Gastrocnemius medialis (tissue), 4 donors: ENCODE data around the gene CNGA1. TPM values are rescaled to one million over a fixed set of nuclear protein-coding genes. Genes with fewer than 3 reads are reported as not detected.
"Not testable (repeated sequence)": the region's sequence is repeated elsewhere in the genome, so short reads cannot be mapped to it uniquely, and the experiment has no call there.

Experiments
- ATAC-seq, 2 donors: fragments of 150-250 bp; one replicate each; pipeline ENCODE4 v1.9.1; 2016
- DNase-seq, 2 donors: peaks; one replicate each; pipeline ENCODE4 v3.0.0-alpha.2; 2019
- H3K27ac ChIP-seq, 4 donors: fragments of 200-600 bp; sonication (generic); 1 replicate in 1 of 4; 2 replicates in 3 of 4; pipeline ENCODE4 v1.5.1; 2016 to 2018; ENCODE audit warnings: mild to moderate bottlenecking in 2 of 4, moderate library complexity in 1 of 4
- H3K27me3 ChIP-seq, 3 donors: fragments of 200-600 bp; sonication (generic) in 2 of 3; 1 replicate in 1 of 3; 2 replicates in 2 of 3; pipeline versions ENCODE4 v1.5.1 to v1.6.0; 2016 to 2019; ENCODE audit warnings: mild to moderate bottlenecking in 1 of 3, moderate library complexity in 1 of 3
- H3K36me3 ChIP-seq, 2 donors: fragments of 200-600 bp; sonication (generic) in 1 of 2; one replicate each; pipeline ENCODE4 v1.5.1; 2017 to 2018
- H3K4me1 ChIP-seq, 2 donors: fragments of 200-600 bp; sonication (generic) in 1 of 2; one replicate each; pipeline ENCODE4 v1.5.1; 2016 to 2017; ENCODE audit warnings: mild to moderate bottlenecking in 2 of 2
- H3K4me3 ChIP-seq, 4 donors: fragments of 200-600 bp; sonication (generic) in 3 of 4; 1 replicate in 1 of 4; 2 replicates in 3 of 4; pipeline ENCODE4 v1.5.1; 2016 to 2019; ENCODE audit warnings: mild to moderate bottlenecking in 2 of 4
- H3K9me3 ChIP-seq, 3 donors: fragments of 200-600 bp; sonication (generic) in 2 of 3; 1 replicate in 1 of 3; 2 replicates in 2 of 3; pipeline ENCODE4 v1.5.1; 2016 to 2019
- POLR2A ChIP-seq, 2 donors: fragments of 450-650 bp; IDR thresholded peaks; one replicate each; pipeline ENCODE4 v1.6.1; 2017; ENCODE audit warnings: antibody characterized with exemption in 2 of 2, mild to moderate bottlenecking in 2 of 2, moderate library complexity in 2 of 2
- in situ Hi-C, 4 donors: fragments of 200-750 bp; cut with MboI; loops; one replicate each; pipeline versions ENCODE4 v1.15.0 to v1.8.0; 2017; ENCODE audit warnings: low sequenced_read_pairs in 4 of 4
- intact Hi-C: fragments of 100-400 bp; cut with DNase I; formaldehyde crosslinking; loops from one replicate; pipeline ENCODE4 v1.15.1; 2023; ENCODE audit warnings: low total_unique reads
- total RNA-seq, 4 donors: library from RNA; depleted of rRNA; stranded (reverse); fragments of >200 nt; gene quantifications; one replicate each; pipeline versions ENCODE4 v1.1.0 to v1.2.3, GENCODE V29; 2016
- TF ChIP-seq, protein P1 (sequence below), 5 experiments: fragments of 450-650 bp in 3 of 5; fragments of 200-600 bp in 2 of 5; sonication (generic) in 2 of 5; IDR thresholded peaks in 4 of 5; conservative IDR thresholded peaks in 1 of 5; 1 replicate in 4 of 5; 2 replicates in 1 of 5; pipeline ENCODE4 v1.5.1; 2016 to 2019; ENCODE audit warnings: antibody characterized with exemption in 5 of 5, mild to moderate bottlenecking in 3 of 5, moderate library complexity in 3 of 5

Gene CNGA1
- total RNA-seq, 4 donors from 2014 or later, result 0.15 to 0.53 (median 0.32) TPM; not detected in 1

- H3K36me3 ChIP-seq, H3K27me3 ChIP-seq, H3K4me3 ChIP-seq, H3K9me3 ChIP-seq, H3K27ac ChIP-seq, H3K4me1 ChIP-seq, ATAC-seq: not testable (repeated sequence)
- TF ChIP-seq, protein P1, sequence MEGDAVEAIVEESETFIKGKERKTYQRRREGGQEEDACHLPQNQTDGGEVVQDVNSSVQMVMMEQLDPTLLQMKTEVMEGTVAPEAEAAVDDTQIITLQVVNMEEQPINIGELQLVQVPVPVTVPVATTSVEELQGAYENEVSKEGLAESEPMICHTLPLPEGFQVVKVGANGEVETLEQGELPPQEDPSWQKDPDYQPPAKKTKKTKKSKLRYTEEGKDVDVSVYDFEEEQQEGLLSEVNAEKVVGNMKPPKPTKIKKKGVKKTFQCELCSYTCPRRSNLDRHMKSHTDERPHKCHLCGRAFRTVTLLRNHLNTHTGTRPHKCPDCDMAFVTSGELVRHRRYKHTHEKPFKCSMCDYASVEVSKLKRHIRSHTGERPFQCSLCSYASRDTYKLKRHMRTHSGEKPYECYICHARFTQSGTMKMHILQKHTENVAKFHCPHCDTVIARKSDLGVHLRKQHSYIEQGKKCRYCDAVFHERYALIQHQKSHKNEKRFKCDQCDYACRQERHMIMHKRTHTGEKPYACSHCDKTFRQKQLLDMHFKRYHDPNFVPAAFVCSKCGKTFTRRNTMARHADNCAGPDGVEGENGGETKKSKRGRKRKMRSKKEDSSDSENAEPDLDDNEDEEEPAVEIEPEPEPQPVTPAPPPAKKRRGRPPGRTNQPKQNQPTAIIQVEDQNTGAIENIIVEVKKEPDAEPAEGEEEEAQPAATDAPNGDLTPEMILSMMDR (IDR thresholded peaks at IDR 0.05 in 4 of 5, conservative IDR thresholded peaks at IDR 0.05 in 1 of 5), result peak in 4 of 5 experiments; percentile 46 to 69 (median 48)
- peak in 1 of 2 donors; percentile 64 for DNase-seq
- intact Hi-C loops, result loop anchor here (2.0 kb wide), 1 partner anchor 83 kb away; no protein-coding TSS in a partner anchor
- in situ Hi-C loops, result loop anchor here in 2 of 4 donors (10.0 kb wide), 1 partner anchor 81 kb away; no protein-coding TSS in a partner anchor
Observed at GRCh38 chr4:48003568-48003967, 12.9 kb downstream of the CNGA1 start.

DNA sequence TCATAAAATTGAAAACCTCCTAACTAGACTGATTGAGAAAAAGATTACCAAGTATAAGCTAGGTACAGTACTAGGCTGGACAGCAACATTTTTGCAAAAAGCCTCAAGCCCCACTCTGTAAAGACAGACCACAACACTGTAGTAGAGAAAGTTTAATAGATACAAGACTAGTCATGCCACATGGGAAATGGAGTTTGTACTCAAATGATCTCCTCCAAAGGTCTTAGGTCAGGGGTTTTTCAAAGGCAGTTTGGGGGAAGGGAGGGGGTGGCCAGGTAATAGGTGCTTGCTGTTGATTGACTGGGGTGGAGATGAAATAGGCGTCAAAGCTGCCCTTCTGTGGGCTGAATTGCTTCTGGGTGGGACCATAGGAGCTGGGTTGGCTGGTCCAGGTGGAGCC lies 14.2 kb downstream of the CNGA1 start:
- DNase-seq (no peak), ATAC-seq (no peak)
- in situ Hi-C loops, result loop anchor here in 2 of 4 donors (10.0 kb wide), 1 partner anchor 83 kb away; no protein-coding TSS in a partner anchor
- no peak overlapping the region for H3K27ac ChIP-seq
- intact Hi-C loops, result loop anchor here (2.0 kb wide), 1 partner anchor 85 kb away; no protein-coding TSS in a partner anchor
- no peaks in the 10 kb centered on the region for H3K27me3 ChIP-seq
- no peaks in the 10 kb centered on the region for H3K9me3 ChIP-seq
- TF ChIP-seq POLR2A (IDR thresholded peaks at IDR 0.05), result no peak
- TF ChIP-seq, protein P1 (IDR thresholded peaks at IDR 0.05 in 4 of 5, conservative IDR thresholded peaks at IDR 0.05 in 1 of 5), result no peak
- no peak overlapping the region for H3K4me3 ChIP-seq
- H3K4me1 ChIP-seq, result no peaks in the 10 kb centered on the region
- no peaks in the 10 kb centered on the region for H3K36me3 ChIP-seq

- no peak overlapping the region for H3K4me3 ChIP-seq
- DNase-seq (no peak), ATAC-seq (no peak)
- no peaks in the 10 kb centered on the region for H3K36me3 ChIP-seq
- TF ChIP-seq, protein P1 (IDR thresholded peaks at IDR 0.05 in 4 of 5, conservative IDR thresholded peaks at IDR 0.05 in 1 of 5), result no peak
- TF ChIP-seq POLR2A (IDR thresholded peaks at IDR 0.05), result no peak
- H3K27ac ChIP-seq, result no peak overlapping the region
- H3K9me3 ChIP-seq, result no peaks in the 10 kb centered on the region
- intact Hi-C loops (no loop called here), in situ Hi-C loops (no loop called here)
- H3K4me1 ChIP-seq, result no peaks in the 10 kb centered on the region
- no peaks in the 10 kb centered on the region for H3K27me3 ChIP-seq
Observed at GRCh38 chr4:47996021-47996420, 20.5 kb downstream of the CNGA1 start.

- H3K4me1 ChIP-seq, H3K9me3 ChIP-seq, H3K27ac ChIP-seq, DNase-seq, in situ Hi-C loops, H3K36me3 ChIP-seq, intact Hi-C loops, H3K4me3 ChIP-seq, ATAC-seq, H3K27me3 ChIP-seq: not testable (repeated sequence)
Observed at GRCh38 chr4:47992475-47992874, 24.0 kb downstream of the CNGA1 start.

GRCh38 chr4:47990145-47990544 lies 26.3 kb downstream of the CNGA1 start:
- Histone ChIP-seq H3K9me3 (no peaks in the 10 kb centered on the region), H3K27ac (no peak overlapping the region), H3K27me3 (no peaks in the 10 kb centered on the region), H3K36me3 (no peaks in the 10 kb centered on the region), H3K4me3 (no peak overlapping the region), H3K4me1 (no peaks in the 10 kb centered on the region)
- no peak for DNase-seq
- in situ Hi-C loops (no loop called here), intact Hi-C loops (no loop called here)
- no peak for TF ChIP-seq POLR2A (IDR thresholded peaks at IDR 0.05)
- TF ChIP-seq, protein P1 (IDR thresholded peaks at IDR 0.05 in 4 of 5, conservative IDR thresholded peaks at IDR 0.05 in 1 of 5), result no peak
- no peak for ATAC-seq
